HCT116 (cell line): ENCODE data around the gene DCDC2C. TPM values are rescaled to one million over a fixed set of nuclear protein-coding genes. Genes with fewer than 3 reads are reported as not detected.

ENCODE experiments used
- ATAC-seq: fragments of 200-7000 bp; cut with Tn5 transposase; 2 replicates; pipeline ENCODE4 v1.9.1; 2020; ENCODE audit warnings: mild to moderate bottlenecking, moderate library complexity
- BruUV-seq: library from RNA; stranded (reverse); fragments of 400-500 nt; replicated peaks from 2 replicates; lab custom pipeline; 2021; lab: Mats Ljungman, UMichigan
- CTCF ChIA-PET: fragments of 300-600 bp; sonication (Branson Sonifier 250); formaldehyde crosslinking; loops from one replicate; lab custom pipeline; 2021; ENCODE audit warnings: antibody characterized with exemption; lab: Charles Lee
- POLR2A ChIA-PET: fragments of 300-600, 350-600 bp; sonication (Branson Sonifier 250); formaldehyde crosslinking; loops from one replicate; lab custom pipeline; 2021; ENCODE audit warnings: antibody characterized with exemption; lab: Charles Lee
- RAD21 ChIA-PET, 2 experiments: fragments of 300-600 bp; sonication (Branson Sonifier 250); formaldehyde crosslinking; loops; one replicate each; lab custom pipeline; 2023; ENCODE audit warnings: low total read pairs in 2 of 2; ENCODE audit not compliant: uncharacterized antibody in 2 of 2, unreplicated experiment in 2 of 2, low non-redundant PET in 1 of 2; lab: Charles Lee
- DNase-seq: peaks from one replicate; pipeline ENCODE4 v3.0.0-alpha.2; 2010; ENCODE audit warnings: low read depth, low spot score
- H2AFZ ChIP-seq: fragments of 200-600 bp; shearing (Covaris generic), sonication (generic); 2 replicates; pipeline ENCODE4 v1.6.1; 2017; ENCODE audit warnings: low read depth, mixed run types, mixed read lengths, antibody characterized with exemption, low read length; ENCODE audit not compliant: poor library complexity, severe bottlenecking
- H3K27ac ChIP-seq: 2 replicates; pipeline ENCODE4 v1.5.1; 2012; ENCODE audit warnings: low read depth, low read length
- H3K27me3 ChIP-seq: fragments of 200-600 bp; sonication (generic); 2 replicates; pipeline ENCODE4 v1.6.1; 2016; ENCODE audit warnings: mixed run types, low read length, mixed read lengths; ENCODE audit not compliant: insufficient read depth
- H3K36me3 ChIP-seq, 2 experiments: fragments of 200-500 bp in 1 of 2; fragments of 200-600 bp in 1 of 2; sonication (Bioruptor generic) in 1 of 2; sonication (generic) in 1 of 2; 2 replicates each; pipeline versions ENCODE4 v1.5.1 to v1.6.1; 2014 to 2016; ENCODE audit warnings: low read length in 2 of 2, inconsistent platforms in 1 of 2, mixed read lengths in 1 of 2, mixed run types in 1 of 2; ENCODE audit not compliant: insufficient read depth in 2 of 2, control insufficient read depth in 1 of 2
- H3K4me1 ChIP-seq, 2 experiments: fragments of 200-600 bp in 1 of 2; sonication (generic) in 1 of 2; 2 replicates each; pipeline versions ENCODE4 v1.5.1 to v1.6.1; 2012 to 2017; ENCODE audit warnings: low read length in 2 of 2, inconsistent platforms in 1 of 2, mild to moderate bottlenecking in 1 of 2, mixed read lengths in 1 of 2, mixed run types in 1 of 2, moderate library complexity in 1 of 2; ENCODE audit not compliant: insufficient read depth in 2 of 2, control insufficient read depth in 1 of 2
- H3K4me2 ChIP-seq: fragments of 200-600 bp; sonication (generic); 2 replicates; pipeline ENCODE4 v1.6.1; 2017; ENCODE audit warnings: mixed run types, low read length, mixed read lengths
- H3K4me3 ChIP-seq, 2 experiments: fragments of 200-600 bp in 1 of 2; sonication (generic) in 1 of 2; replicated peaks in 1 of 2; 2 replicates each; pipeline ENCODE4 v1.5.1; 2011 to 2016; ENCODE audit warnings: low read length in 2 of 2, control low read depth in 1 of 2, low read depth in 1 of 2, mild to moderate bottlenecking in 1 of 2, mixed read lengths in 1 of 2, mixed run types in 1 of 2
- H3K79me2 ChIP-seq: fragments of 200-600 bp; sonication (generic); 2 replicates; pipeline ENCODE4 v1.6.1; 2017; ENCODE audit warnings: mild to moderate bottlenecking, mixed run types, low read length, moderate library complexity, mixed read lengths; ENCODE audit not compliant: insufficient read depth
- H3K9ac ChIP-seq: fragments of 200-600 bp; sonication (generic); 2 replicates; pipeline ENCODE4 v1.6.1; 2016; ENCODE audit warnings: low read length, mixed read lengths
- H3K9me2 ChIP-seq: fragments of 200-600 bp; sonication (generic), shearing (Covaris generic); 2 replicates; pipeline ENCODE4 v1.6.1; 2017; ENCODE audit warnings: mixed run types, mild to moderate bottlenecking, moderate library complexity; ENCODE audit not compliant: insufficient read depth
- H3K9me3 ChIP-seq, 2 experiments: fragments of 200-500 bp in 1 of 2; fragments of 200-600 bp in 1 of 2; sonication (Bioruptor generic) in 1 of 2; sonication (generic) in 1 of 2; 2 replicates each; pipeline ENCODE4 v1.6.1; 2014 to 2017; ENCODE audit warnings: low read length in 2 of 2, mixed read lengths in 2 of 2, inconsistent platforms in 1 of 2, low read depth in 1 of 2, mild to moderate bottlenecking in 1 of 2, mixed run types in 1 of 2, moderate library complexity in 1 of 2; ENCODE audit not compliant: control insufficient read depth in 1 of 2, insufficient read depth in 1 of 2
- H4K20me1 ChIP-seq: fragments of 200-600 bp; sonication (generic), shearing (Covaris generic); 2 replicates; pipeline ENCODE4 v1.6.1; 2017; ENCODE audit warnings: mixed run types, mild to moderate bottlenecking, moderate library complexity; ENCODE audit not compliant: insufficient read depth
- CBX3 ChIP-seq: IDR thresholded peaks from 2 replicates; pipeline ENCODE4 v1.6.1; 2012; ENCODE audit warnings: low read depth
- EGR1 ChIP-seq: IDR thresholded peaks from 2 replicates; pipeline ENCODE4 v1.6.1; 2012; ENCODE audit warnings: low read depth
- EZH2phosphoT487 ChIP-seq: fragments of 200-600 bp; IDR thresholded peaks from 2 replicates; pipeline ENCODE4 v1.6.1; 2018; ENCODE audit warnings: antibody characterized with exemption, borderline replicate concordance
- FOSL1 ChIP-seq: IDR thresholded peaks from 2 replicates; pipeline ENCODE4 v1.6.1; 2012; ENCODE audit warnings: low read depth
- JUND ChIP-seq: IDR thresholded peaks from 2 replicates; pipeline ENCODE4 v1.6.1; 2012
- POLR2A ChIP-seq: IDR thresholded peaks from 2 replicates; pipeline ENCODE4 v1.7.0; 2011; ENCODE audit warnings: borderline replicate concordance; ENCODE audit not compliant: insufficient read depth, insufficient read length; ENCODE audit errors: extremely low read depth
- POLR2AphosphoS5 ChIP-seq: IDR thresholded peaks from 2 replicates; pipeline ENCODE4 v1.6.1; 2011; ENCODE audit warnings: mild to moderate bottlenecking, low read depth, low read length, moderate library complexity
- RAD21 ChIP-seq: IDR thresholded peaks from 2 replicates; pipeline ENCODE4 v1.6.1; 2012; ENCODE audit warnings: low read depth, mild to moderate bottlenecking
- SIN3A ChIP-seq: IDR thresholded peaks from 2 replicates; pipeline ENCODE4 v1.6.1; 2012; ENCODE audit warnings: low read depth
- SRF ChIP-seq: IDR thresholded peaks from 2 replicates; pipeline ENCODE4 v1.6.1; 2012; ENCODE audit warnings: low read depth
- TCF7L2 ChIP-seq: IDR thresholded peaks from 2 replicates; pipeline ENCODE4 v1.7.0; 2011; ENCODE audit warnings: borderline replicate concordance, inconsistent platforms; ENCODE audit not compliant: insufficient read depth, insufficient read length; ENCODE audit errors: extremely low read depth
- ZFX ChIP-seq: fragments of 450-650 bp; IDR thresholded peaks from 2 replicates; pipeline ENCODE4 v1.6.1; 2017
- ZNF274 ChIP-seq: fragments of 200-500 bp; sonication (Bioruptor generic); IDR thresholded peaks from 2 replicates; pipeline ENCODE4 v1.6.1; 2014; ENCODE audit warnings: mild to moderate bottlenecking, low read depth, low read length, inconsistent platforms
- intact Hi-C: fragments of 100-400 bp; cut with micrococcal nuclease; formaldehyde crosslinking; loops from 2 replicates; pipeline ENCODE4 v1.10.0; 2022
- total RNA-seq: library from RNA; stranded (reverse); gene quantifications from one replicate; pipeline ENCODE4 v1.2.1, GENCODE V29; 2021; ENCODE audit not compliant: unreplicated experiment
- TF ChIP-seq, protein P1 (sequence below): IDR thresholded peaks from 2 replicates; pipeline ENCODE4 v1.6.1; 2012; ENCODE audit warnings: low read depth
- TF ChIP-seq, protein P2 (sequence below): IDR thresholded peaks from 2 replicates; pipeline ENCODE4 v1.6.1; 2012
- TF ChIP-seq, protein P3 (sequence below): IDR thresholded peaks from 2 replicates; pipeline ENCODE4 v1.6.1; 2011; ENCODE audit warnings: mild to moderate bottlenecking, low read length, moderate library complexity; ENCODE audit not compliant: insufficient replicate concordance; ENCODE audit errors: extremely low read depth

Gene DCDC2C
- total RNA-seq, 1 experiment from 2014 or later: not detected

DNA sequence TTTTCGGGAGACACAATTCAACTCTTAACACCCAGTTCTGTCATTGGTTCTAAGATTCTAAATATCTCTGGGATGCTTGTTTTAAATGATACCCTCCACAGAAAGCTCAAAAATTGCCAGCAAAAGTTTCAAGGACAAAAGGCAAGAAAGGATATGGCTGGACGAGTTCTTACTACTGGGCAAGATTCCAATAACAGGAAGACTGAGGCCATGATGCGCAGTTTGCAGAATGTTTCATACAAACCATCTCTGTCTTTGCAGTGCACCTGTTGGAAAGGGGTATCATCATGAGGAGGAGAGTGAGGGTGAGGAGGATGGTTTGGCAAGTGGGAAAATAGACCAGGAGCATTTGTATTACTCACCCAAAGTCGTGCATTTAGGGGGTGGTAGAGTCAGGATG, 172.8 kb downstream of the DCDC2C start (continued):
- TF ChIP-seq, protein P1, sequence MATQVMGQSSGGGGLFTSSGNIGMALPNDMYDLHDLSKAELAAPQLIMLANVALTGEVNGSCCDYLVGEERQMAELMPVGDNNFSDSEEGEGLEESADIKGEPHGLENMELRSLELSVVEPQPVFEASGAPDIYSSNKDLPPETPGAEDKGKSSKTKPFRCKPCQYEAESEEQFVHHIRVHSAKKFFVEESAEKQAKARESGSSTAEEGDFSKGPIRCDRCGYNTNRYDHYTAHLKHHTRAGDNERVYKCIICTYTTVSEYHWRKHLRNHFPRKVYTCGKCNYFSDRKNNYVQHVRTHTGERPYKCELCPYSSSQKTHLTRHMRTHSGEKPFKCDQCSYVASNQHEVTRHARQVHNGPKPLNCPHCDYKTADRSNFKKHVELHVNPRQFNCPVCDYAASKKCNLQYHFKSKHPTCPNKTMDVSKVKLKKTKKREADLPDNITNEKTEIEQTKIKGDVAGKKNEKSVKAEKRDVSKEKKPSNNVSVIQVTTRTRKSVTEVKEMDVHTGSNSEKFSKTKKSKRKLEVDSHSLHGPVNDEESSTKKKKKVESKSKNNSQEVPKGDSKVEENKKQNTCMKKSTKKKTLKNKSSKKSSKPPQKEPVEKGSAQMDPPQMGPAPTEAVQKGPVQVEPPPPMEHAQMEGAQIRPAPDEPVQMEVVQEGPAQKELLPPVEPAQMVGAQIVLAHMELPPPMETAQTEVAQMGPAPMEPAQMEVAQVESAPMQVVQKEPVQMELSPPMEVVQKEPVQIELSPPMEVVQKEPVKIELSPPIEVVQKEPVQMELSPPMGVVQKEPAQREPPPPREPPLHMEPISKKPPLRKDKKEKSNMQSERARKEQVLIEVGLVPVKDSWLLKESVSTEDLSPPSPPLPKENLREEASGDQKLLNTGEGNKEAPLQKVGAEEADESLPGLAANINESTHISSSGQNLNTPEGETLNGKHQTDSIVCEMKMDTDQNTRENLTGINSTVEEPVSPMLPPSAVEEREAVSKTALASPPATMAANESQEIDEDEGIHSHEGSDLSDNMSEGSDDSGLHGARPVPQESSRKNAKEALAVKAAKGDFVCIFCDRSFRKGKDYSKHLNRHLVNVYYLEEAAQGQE: no peak
- TF ChIP-seq CBX3: no peak
- no peak for TF ChIP-seq TCF7L2
- TF ChIP-seq ZFX: no peak
- no peak for TF ChIP-seq EGR1
- TF ChIP-seq RAD21: no peak
- TF ChIP-seq, protein P2, sequence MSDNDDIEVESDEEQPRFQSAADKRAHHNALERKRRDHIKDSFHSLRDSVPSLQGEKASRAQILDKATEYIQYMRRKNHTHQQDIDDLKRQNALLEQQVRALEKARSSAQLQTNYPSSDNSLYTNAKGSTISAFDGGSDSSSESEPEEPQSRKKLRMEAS: no peak

DNA sequence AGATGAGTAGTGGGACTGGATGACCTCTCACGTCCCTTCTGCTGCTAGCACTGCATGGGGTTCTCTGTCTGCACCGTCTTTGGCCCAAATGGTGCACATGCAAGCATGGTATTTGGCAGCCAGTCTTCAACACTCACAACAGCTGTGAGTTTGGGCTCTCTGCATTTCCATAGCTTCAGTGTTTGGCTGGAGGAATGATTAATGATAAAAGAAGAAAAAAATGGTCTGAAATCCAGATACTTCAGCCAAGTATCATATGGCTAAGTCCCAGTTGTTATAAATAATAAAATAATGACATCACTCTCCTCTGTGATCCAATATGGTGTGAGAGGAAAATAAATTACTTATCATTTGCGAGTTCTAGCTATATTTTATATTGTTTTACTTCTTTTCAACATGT, 173.3 kb downstream of the DCDC2C start:
- ATAC-seq (no peak), DNase-seq (no peak)
- Histone ChIP-seq H3K27ac (no peak overlapping the region), H4K20me1 (no peaks in the 10 kb centered on the region), H3K9me2 (no peaks in the 10 kb centered on the region), H3K4me1 (no peaks in the 10 kb centered on the region), H3K79me2 (no peaks in the 10 kb centered on the region), H2AFZ (no peak overlapping the region), H3K27me3 (peaks cover 16% of the 10 kb centered on the region; the same call in 1 of the 2 replicates), H3K36me3 (no peaks in the 10 kb centered on the region), H3K9ac (no peak overlapping the region), H3K9me3 (no peaks in the 10 kb centered on the region), H3K4me2 (no peak overlapping the region), H3K4me3 (no peak overlapping the region)
- CTCF ChIA-PET: no interaction called here
- RAD21 ChIA-PET: no interaction called here
- BruUV-seq: no TSS peak
- intact Hi-C loops: no loop called here
- POLR2A ChIA-PET: no interaction called here
- TF ChIP-seq SRF: no peak
- TF ChIP-seq, protein P1: no peak
- no peak for TF ChIP-seq TCF7L2
- no peak for TF ChIP-seq SIN3A
- TF ChIP-seq, protein P3, sequence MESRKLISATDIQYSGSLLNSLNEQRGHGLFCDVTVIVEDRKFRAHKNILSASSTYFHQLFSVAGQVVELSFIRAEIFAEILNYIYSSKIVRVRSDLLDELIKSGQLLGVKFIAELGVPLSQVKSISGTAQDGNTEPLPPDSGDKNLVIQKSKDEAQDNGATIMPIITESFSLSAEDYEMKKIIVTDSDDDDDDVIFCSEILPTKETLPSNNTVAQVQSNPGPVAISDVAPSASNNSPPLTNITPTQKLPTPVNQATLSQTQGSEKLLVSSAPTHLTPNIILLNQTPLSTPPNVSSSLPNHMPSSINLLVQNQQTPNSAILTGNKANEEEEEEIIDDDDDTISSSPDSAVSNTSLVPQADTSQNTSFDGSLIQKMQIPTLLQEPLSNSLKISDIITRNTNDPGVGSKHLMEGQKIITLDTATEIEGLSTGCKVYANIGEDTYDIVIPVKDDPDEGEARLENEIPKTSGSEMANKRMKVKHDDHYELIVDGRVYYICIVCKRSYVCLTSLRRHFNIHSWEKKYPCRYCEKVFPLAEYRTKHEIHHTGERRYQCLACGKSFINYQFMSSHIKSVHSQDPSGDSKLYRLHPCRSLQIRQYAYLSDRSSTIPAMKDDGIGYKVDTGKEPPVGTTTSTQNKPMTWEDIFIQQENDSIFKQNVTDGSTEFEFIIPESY: no peak
- no peak for TF ChIP-seq EZH2phosphoT487
- no peak for TF ChIP-seq CBX3
- TF ChIP-seq FOSL1: no peak
- TF ChIP-seq ZFX: no peak
- no peak for TF ChIP-seq EGR1
- TF ChIP-seq POLR2A: no peak
- TF ChIP-seq POLR2AphosphoS5: no peak
- TF ChIP-seq, protein P2: no peak
- TF ChIP-seq ZNF274: no peak
- no peak for TF ChIP-seq JUND
